ENCODE data around the gene GNPTG.

DNA sequence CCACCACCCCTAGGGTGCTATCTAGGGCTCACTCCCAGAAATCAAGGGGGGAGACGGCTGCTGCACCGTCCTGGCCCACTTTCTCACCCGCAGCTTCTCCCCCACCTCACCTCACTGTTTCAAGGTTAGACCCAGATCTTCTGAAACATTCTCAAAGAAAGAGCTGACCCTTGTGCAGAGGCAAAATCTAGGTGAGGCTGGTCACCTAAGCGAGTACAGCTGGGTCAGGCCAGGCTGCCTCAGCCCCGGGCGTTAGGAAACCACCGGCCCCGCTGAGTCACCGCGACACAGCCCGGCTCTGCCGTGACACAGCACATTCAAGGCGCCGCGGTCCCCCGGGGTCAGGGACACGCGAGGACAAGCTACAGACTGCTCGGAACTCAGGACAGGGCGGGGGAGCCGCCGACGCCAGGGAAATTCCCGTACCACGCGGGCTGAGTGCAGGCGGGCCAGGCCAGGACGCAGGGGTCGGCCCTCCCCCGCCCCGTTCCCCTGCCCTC is 27.1 kb downstream of the GNPTG start:
- TF ChIP-seq, protein P1, sequence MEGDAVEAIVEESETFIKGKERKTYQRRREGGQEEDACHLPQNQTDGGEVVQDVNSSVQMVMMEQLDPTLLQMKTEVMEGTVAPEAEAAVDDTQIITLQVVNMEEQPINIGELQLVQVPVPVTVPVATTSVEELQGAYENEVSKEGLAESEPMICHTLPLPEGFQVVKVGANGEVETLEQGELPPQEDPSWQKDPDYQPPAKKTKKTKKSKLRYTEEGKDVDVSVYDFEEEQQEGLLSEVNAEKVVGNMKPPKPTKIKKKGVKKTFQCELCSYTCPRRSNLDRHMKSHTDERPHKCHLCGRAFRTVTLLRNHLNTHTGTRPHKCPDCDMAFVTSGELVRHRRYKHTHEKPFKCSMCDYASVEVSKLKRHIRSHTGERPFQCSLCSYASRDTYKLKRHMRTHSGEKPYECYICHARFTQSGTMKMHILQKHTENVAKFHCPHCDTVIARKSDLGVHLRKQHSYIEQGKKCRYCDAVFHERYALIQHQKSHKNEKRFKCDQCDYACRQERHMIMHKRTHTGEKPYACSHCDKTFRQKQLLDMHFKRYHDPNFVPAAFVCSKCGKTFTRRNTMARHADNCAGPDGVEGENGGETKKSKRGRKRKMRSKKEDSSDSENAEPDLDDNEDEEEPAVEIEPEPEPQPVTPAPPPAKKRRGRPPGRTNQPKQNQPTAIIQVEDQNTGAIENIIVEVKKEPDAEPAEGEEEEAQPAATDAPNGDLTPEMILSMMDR (IDR thresholded peaks at IDR 0.05) = no peak
- TF ChIP-seq POLR2A (IDR thresholded peaks at IDR 0.05) = no peak
